ENCODE data around the gene ZNF74. TPM values are rescaled to one million over a fixed set of nuclear protein-coding genes. Genes with fewer than 3 reads are reported as not detected.

The ZNF74 gene
- total RNA-seq, 1 donor from 2014 or later: 12.3 TPM

DNA sequence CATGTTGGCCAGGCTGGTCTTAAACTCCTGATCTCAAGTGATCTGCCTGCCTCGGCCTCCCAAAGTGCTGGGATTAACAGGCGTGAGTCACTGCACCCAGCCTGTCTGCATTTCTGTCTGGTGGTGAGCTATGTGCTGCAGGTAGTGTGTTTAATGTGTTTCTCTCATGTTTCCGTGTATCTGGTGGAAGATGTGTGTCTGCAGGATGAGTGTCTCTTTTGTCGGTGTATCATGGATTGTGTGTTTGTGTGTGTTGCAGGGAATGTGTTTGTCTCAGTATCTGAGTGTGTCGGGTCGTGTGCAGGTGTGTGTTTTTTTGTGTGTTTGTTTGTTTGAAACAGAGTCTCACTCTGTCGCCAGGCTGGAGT lies 27.5 kb downstream of the ZNF74 start:
- H3K9me3 ChIP-seq: no peaks in the 10 kb centered on the region
- no peak for ATAC-seq
- intact Hi-C loops (cut with DNase I): no loop called here
- TF ChIP-seq CTCF (IDR thresholded peaks at IDR 0.05): no peak
- no peak overlapping the region for H3K4me3 ChIP-seq
- H3K27me3 ChIP-seq (ENCODE audit: low read depth): peaks cover 21% of the 10 kb centered on the region
- H3K36me3 ChIP-seq: peaks cover 6% of the 10 kb centered on the region
- peaks cover 26% of the 10 kb centered on the region for H3K4me1 ChIP-seq
- H3K27ac ChIP-seq: no peak overlapping the region
- peak; percentile 4 for DNase-seq

DNA sequence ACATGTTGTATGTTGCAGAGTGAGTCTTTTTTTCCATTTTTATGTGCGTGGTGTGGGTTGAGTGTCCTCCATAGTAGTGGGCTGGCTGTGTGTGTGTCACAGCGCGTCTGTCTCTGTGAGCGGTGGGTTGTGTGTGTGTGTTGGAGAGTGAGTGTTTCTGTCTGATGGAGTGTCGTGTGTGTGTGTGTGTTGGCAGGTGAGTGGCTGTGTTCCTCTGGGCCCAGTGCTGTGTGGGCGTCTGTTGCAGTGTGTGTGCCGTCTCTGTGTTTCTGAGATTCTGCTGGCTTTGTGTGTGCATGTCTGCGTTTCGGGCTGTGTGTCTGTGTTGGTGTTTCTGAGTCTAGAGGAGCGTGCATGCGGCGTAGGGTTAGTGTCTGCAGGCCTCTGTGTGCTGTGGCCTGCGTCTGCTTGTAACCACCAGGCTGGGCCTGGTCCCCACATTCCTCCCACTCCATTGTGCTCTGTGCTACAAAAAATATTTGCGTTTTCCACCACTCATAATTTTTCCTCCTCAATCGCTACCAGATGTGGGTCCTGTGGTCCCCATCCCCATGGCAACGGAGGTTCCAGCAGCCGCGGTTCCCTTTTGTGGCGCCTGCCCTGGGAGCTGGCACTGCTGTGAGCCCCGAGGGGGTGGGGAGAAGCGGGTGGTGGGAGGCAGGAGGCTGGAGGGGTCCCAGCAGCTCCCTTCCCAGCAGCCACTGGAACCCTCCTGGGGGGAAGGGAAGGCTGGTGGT lies 28.5 kb downstream of the ZNF74 start:
- no peak for ATAC-seq
- intact Hi-C loops (cut with DNase I): no loop called here
- peak overlapping the region; percentile 33 for H3K27ac ChIP-seq
- H3K4me1 ChIP-seq: peaks cover 26% of the 10 kb centered on the region
- no peaks in the 10 kb centered on the region for H3K9me3 ChIP-seq
- peak; percentile 43 for DNase-seq
- TF ChIP-seq CTCF (IDR thresholded peaks at IDR 0.05): no peak
- peaks cover 6% of the 10 kb centered on the region for H3K36me3 ChIP-seq
- H3K27me3 ChIP-seq (ENCODE audit: low read depth): peaks cover 21% of the 10 kb centered on the region
- no peak overlapping the region for H3K4me3 ChIP-seq

- H3K9me3 ChIP-seq: no peaks in the 10 kb centered on the region
- TF ChIP-seq CTCF (IDR thresholded peaks at IDR 0.05): no peak
- intact Hi-C loops (cut with DNase I): no loop called here
- ATAC-seq (peak in 1 of 2 donors; percentile 12), DNase-seq (peak; percentile 48)
- H3K36me3 ChIP-seq: peaks cover 10% of the 10 kb centered on the region
- no peak overlapping the region for H3K4me3 ChIP-seq
- peaks cover 21% of the 10 kb centered on the region for H3K27me3 ChIP-seq (ENCODE audit: low read depth)
- H3K4me1 ChIP-seq: peaks cover 25% of the 10 kb centered on the region
- peak overlapping the region; percentile 33 for H3K27ac ChIP-seq
Measured at GRCh38 chr22:20423008-20423905, 29.3 kb downstream of the ZNF74 start.

DNA sequence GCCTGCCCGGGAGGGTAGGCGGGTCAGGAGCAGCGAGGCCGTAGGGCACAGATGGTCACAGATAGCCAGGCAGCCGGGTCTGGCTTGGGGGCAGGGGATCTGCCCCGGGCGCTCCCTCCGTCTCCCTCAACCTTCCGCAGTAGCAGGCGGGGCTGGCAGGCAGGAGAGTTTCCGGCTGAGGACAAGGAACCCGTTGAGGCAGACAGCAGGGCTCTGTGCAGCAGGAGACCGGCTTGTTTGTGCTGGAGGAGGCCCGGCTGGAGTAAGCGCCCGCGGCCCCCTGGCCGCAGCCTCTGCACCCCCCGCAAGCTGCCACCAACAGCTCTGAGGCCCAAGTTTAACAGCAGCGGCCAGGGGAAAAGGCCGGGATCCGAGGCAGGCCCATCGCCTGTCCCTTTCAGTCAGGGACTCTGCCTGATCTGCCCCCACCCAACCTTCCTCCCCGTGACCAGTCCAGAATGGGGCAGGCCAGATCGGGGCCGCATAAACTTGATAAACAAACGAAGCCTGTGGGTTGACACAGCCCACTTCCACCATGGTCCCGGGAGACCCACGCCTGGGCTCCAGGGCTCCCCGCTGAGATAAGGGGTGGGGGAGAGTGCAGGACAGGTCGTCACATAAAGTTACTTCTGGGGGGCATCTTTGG lies 30.1 kb downstream of the ZNF74 start:
- peaks cover 21% of the 10 kb centered on the region for H3K4me1 ChIP-seq
- no peaks in the 10 kb centered on the region for H3K9me3 ChIP-seq
- intact Hi-C loops (cut with DNase I): no loop called here
- no peak for DNase-seq
- peak overlapping the region; percentile 36 for H3K27ac ChIP-seq
- TF ChIP-seq CTCF (IDR thresholded peaks at IDR 0.05): no peak
- H3K36me3 ChIP-seq: peaks cover 18% of the 10 kb centered on the region
- no peak for ATAC-seq
- peaks cover 21% of the 10 kb centered on the region for H3K27me3 ChIP-seq (ENCODE audit: low read depth)
- no peak overlapping the region for H3K4me3 ChIP-seq

- peaks cover 23% of the 10 kb centered on the region for H3K27me3 ChIP-seq (ENCODE audit: low read depth)
- H3K9me3 ChIP-seq: no peaks in the 10 kb centered on the region
- H3K36me3 ChIP-seq: peaks cover 22% of the 10 kb centered on the region
- H3K4me1 ChIP-seq: peaks cover 23% of the 10 kb centered on the region
- no peak for ATAC-seq
- H3K4me3 ChIP-seq: no peak overlapping the region
- no peak for DNase-seq
- intact Hi-C loops (cut with DNase I): no loop called here
- peak overlapping the region; percentile 36 for H3K27ac ChIP-seq
- no peak for TF ChIP-seq CTCF (IDR thresholded peaks at IDR 0.05)
Measured at GRCh38 chr22:20424568-20424931, 30.6 kb downstream of the ZNF74 start.
